ENCODE measurements around the gene ZNF580.

ZNF580 gene

GRCh38 chr19:55606471-55606787 is 34.4 kb upstream of the ZNF580 start:
- no peak for DNase-seq

GRCh38 chr19:55606817-55607216 is 34.0 kb upstream of the ZNF580 start:
- DNase-seq: no peak

- no peak for DNase-seq
Measured at GRCh38 chr19:55609326-55609725, 31.5 kb upstream of the ZNF580 start.

GRCh38 chr19:55611300-55611982 is 29.4 kb upstream of the ZNF580 start:
- DNase-seq: no peak

GRCh38 chr19:55611983-55612645 is 28.7 kb upstream of the ZNF580 start:
- DNase-seq: no peak

- no peak for DNase-seq
Measured at GRCh38 chr19:55613396-55613795, 27.4 kb upstream of the ZNF580 start.

- no peak for DNase-seq
Measured at GRCh38 chr19:55613930-55614710, 26.7 kb upstream of the ZNF580 start.

- DNase-seq: no peak
Measured at GRCh38 chr19:55614711-55615542, 25.9 kb upstream of the ZNF580 start.

GRCh38 chr19:55615543-55616394 is 25.0 kb upstream of the ZNF580 start:
- DNase-seq: no peak

- DNase-seq: no peak
Measured at GRCh38 chr19:55616395-55616875, 24.4 kb upstream of the ZNF580 start.

- DNase-seq: no peak
Measured at GRCh38 chr19:55617426-55617825, 23.4 kb upstream of the ZNF580 start.

- no peak for DNase-seq
Measured at GRCh38 chr19:55618426-55618825, 22.4 kb upstream of the ZNF580 start.

- DNase-seq: no peak
Measured at GRCh38 chr19:55619286-55619685, 21.5 kb upstream of the ZNF580 start.

- DNase-seq: no peak
Measured at GRCh38 chr19:55620410-55621204, 20.2 kb upstream of the ZNF580 start.

GRCh38 chr19:55621205-55621672 is 19.6 kb upstream of the ZNF580 start:
- no peak for DNase-seq

GRCh38 chr19:55621673-55622231 is 19.1 kb upstream of the ZNF580 start:
- DNase-seq: no peak

- no peak for DNase-seq
Measured at GRCh38 chr19:55622242-55622969, 18.4 kb upstream of the ZNF580 start.

- no peak for DNase-seq
Measured at GRCh38 chr19:55623130-55623529, 17.7 kb upstream of the ZNF580 start.

- DNase-seq: no peak
Measured at GRCh38 chr19:55623561-55623960, 17.2 kb upstream of the ZNF580 start.

All from right forelimb (tissue), 1 donor.